ENCODE measurements around the gene AGAP6.
"Not testable (repeated sequence)": the region's sequence is repeated elsewhere in the genome, so short reads cannot be mapped to it uniquely, and the experiment has no call there.

DNA sequence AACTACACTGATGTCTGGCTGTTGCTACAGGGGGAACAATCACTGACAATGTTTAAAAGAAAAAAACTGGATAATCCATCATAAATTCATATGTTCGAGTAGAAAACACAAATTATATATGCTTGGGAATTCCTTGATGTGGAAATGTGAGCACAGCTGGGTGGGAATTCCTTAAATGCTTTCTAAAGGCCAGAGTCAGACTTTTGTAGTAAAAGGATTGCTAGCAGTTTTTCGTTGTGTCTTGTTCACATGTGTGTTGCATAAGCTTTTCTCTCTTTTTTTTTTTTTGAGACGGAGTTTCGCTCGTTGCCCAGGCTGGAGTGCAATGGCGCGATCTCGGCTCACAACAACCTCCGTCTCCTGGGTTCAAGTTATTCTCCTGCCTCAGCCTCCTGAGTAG, 58.3 kb downstream of the AGAP6 start:
- TF ChIP-seq, protein P1, sequence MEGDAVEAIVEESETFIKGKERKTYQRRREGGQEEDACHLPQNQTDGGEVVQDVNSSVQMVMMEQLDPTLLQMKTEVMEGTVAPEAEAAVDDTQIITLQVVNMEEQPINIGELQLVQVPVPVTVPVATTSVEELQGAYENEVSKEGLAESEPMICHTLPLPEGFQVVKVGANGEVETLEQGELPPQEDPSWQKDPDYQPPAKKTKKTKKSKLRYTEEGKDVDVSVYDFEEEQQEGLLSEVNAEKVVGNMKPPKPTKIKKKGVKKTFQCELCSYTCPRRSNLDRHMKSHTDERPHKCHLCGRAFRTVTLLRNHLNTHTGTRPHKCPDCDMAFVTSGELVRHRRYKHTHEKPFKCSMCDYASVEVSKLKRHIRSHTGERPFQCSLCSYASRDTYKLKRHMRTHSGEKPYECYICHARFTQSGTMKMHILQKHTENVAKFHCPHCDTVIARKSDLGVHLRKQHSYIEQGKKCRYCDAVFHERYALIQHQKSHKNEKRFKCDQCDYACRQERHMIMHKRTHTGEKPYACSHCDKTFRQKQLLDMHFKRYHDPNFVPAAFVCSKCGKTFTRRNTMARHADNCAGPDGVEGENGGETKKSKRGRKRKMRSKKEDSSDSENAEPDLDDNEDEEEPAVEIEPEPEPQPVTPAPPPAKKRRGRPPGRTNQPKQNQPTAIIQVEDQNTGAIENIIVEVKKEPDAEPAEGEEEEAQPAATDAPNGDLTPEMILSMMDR (IDR thresholded peaks at IDR 0.05) = not testable (repeated sequence)
- not testable (repeated sequence) for TF ChIP-seq RFX5 (IDR thresholded peaks at IDR 0.05)

Measured in A549 (cell line).